ENCODE results near the gene FBXO34.

Gene FBXO34

GRCh38 chr14:55270832-55271571, at the start of gene FBXO34:
TSS of gene FBXO34 (plus strand) at chr14:55271421. CDS start at chr14:55350391, 78,970 bp downstream.
- DNase-seq = peak; percentile 100

- DNase-seq = no peak
These were observed 49.3 kb upstream of the FBXO34 start for GRCh38 chr14:55221968-55222367.

GRCh38 chr14:55223364-55223763, 47.9 kb upstream of the FBXO34 start:
- DNase-seq = no peak

GRCh38 chr14:55228261-55228660, 43.0 kb upstream of the FBXO34 start:
- no peak for DNase-seq

GRCh38 chr14:55233591-55233990, 37.6 kb upstream of the FBXO34 start:
- no peak for DNase-seq

- no peak for DNase-seq
These were observed 33.1 kb upstream of the FBXO34 start for GRCh38 chr14:55238019-55238680.

GRCh38 chr14:55239320-55239719, 31.9 kb upstream of the FBXO34 start:
- DNase-seq = no peak

- DNase-seq = no peak
These were observed 30.6 kb upstream of the FBXO34 start for GRCh38 chr14:55240526-55241178.

- no peak for DNase-seq
These were observed 29.5 kb upstream of the FBXO34 start for GRCh38 chr14:55241673-55242072.

- DNase-seq = no peak
These were observed 27.8 kb upstream of the FBXO34 start for GRCh38 chr14:55243386-55243785.

- no peak for DNase-seq
These were observed 27.4 kb upstream of the FBXO34 start for GRCh38 chr14:55243813-55244212.

GRCh38 chr14:55245657-55246268, 25.5 kb upstream of the FBXO34 start:
- DNase-seq = peak; percentile 48

GRCh38 chr14:55248411-55248810, 22.8 kb upstream of the FBXO34 start:
- no peak for DNase-seq

GRCh38 chr14:55249423-55249822, 21.8 kb upstream of the FBXO34 start:
- DNase-seq = no peak

- DNase-seq = no peak
These were observed 17.9 kb upstream of the FBXO34 start for GRCh38 chr14:55253276-55253675.

- DNase-seq = no peak
These were observed 16.6 kb upstream of the FBXO34 start for GRCh38 chr14:55254581-55254980.

- DNase-seq = no peak
These were observed 15.2 kb upstream of the FBXO34 start for GRCh38 chr14:55255979-55256378.

- DNase-seq = no peak
These were observed 14.6 kb upstream of the FBXO34 start for GRCh38 chr14:55256586-55256985.

- peak; percentile 7 for DNase-seq
These were observed 6.0 kb upstream of the FBXO34 start for GRCh38 chr14:55265197-55265596.

GRCh38 chr14:55267820-55268219, 3.4 kb upstream of the FBXO34 start:
- DNase-seq = no peak

GRCh38 chr14:55271572-55272298, 514 bp downstream of the FBXO34 start:
- DNase-seq = peak; percentile 54

GRCh38 chr14:55272387-55272786, 1.2 kb downstream of the FBXO34 start:
- DNase-seq = no peak

GRCh38 chr14:55272922-55273321, 1.7 kb downstream of the FBXO34 start:
- no peak for DNase-seq
